ENCODE results near the gene TRAK2. TPM values are rescaled to one million over a fixed set of nuclear protein-coding genes. Genes with fewer than 3 reads are reported as not detected.
"Not testable (repeated sequence)": the region's sequence is repeated elsewhere in the genome, so short reads cannot be mapped to it uniquely, and the experiment has no call there.

The TRAK2 gene, protein sequence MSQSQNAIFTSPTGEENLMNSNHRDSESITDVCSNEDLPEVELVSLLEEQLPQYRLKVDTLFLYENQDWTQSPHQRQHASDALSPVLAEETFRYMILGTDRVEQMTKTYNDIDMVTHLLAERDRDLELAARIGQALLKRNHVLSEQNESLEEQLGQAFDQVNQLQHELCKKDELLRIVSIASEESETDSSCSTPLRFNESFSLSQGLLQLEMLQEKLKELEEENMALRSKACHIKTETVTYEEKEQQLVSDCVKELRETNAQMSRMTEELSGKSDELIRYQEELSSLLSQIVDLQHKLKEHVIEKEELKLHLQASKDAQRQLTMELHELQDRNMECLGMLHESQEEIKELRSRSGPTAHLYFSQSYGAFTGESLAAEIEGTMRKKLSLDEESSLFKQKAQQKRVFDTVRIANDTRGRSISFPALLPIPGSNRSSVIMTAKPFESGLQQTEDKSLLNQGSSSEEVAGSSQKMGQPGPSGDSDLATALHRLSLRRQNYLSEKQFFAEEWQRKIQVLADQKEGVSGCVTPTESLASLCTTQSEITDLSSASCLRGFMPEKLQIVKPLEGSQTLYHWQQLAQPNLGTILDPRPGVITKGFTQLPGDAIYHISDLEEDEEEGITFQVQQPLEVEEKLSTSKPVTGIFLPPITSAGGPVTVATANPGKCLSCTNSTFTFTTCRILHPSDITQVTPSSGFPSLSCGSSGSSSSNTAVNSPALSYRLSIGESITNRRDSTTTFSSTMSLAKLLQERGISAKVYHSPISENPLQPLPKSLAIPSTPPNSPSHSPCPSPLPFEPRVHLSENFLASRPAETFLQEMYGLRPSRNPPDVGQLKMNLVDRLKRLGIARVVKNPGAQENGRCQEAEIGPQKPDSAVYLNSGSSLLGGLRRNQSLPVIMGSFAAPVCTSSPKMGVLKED
- 33.0 TPM for polyA plus RNA-seq

DNA sequence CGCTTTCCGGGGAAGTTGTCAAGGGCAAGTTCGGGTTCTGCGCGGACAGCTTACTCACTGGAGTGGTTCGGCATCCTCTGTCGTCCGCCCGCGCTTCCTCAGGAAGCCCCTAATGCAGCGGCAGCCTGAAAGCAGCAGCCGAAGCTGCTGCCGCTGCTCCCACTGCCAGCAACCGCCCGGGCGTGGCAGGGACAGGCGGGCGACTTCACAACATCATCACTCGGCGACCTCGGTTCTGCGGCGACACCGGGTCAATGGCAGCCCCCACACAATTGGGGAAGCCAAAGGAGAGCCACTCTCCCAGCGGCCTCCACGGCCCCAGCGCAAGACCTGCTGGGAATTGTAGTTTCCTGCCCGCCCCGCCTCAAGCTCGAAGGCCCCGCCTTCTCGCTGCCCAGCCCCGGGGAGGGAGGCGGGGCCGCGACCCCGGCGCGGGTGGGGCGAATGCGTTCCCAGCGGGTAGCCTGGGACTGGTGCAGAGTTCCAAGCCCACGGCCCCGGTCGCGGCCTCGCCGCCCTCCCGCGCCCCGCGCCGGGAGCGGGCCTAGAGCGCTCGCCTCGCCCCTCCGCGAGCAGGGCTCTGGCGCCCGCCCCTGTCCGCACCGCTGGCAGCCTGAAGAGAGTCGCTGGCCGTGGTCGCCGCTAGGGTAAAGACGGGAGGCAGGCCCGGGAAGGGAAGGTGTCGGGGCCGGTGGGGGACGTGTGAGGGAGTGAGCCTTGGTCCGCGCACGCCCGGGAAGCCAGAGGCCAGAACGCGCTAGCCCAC, at the start of gene TRAK2, which contains the start of gene STRADB:
TRAK2 (minus strand) TSS at position 167 of the 766 bp plus-strand sequence. CDS start 30,951 bp downstream, outside the sequence.
STRADB (plus strand) TSS at position 449 of the 766 bp plus-strand sequence. CDS start 3,101 bp downstream, outside the sequence.
- Mint-ChIP-seq H3K4me3 (peak within 1 kb of the TSS; percentile 98 to 100 (median 99)), H3K27ac (peak within 1 kb of the TSS; percentile 96 to 99 (median 98)), H3K4me1 (peaks cover 23 to 43% (median 34%) of the 10 kb centered on the region in 3 donors), H3K27me3 (no peaks in the 10 kb centered on the region), H3K9me3 (no peaks in the 10 kb centered on the region), H3K36me3 (peaks cover 1% of the 10 kb centered on the region)

DNA sequence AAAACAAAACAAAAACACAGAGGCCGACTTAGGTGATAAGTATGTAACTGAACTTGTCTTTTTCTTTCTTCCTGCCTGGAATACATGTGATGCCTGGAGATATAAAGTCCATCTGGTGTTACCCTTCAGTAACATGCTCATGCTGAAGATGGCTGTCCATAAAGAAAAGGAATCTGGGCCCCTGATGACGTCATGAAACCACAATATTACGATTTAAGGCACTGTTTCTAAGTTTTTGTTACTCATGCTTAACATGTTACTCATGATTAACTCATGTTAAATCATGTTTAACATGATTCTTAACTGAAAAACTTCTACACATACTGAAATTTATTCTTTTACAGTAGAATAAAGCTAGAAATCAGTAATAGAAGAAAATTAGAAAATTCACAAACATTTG, 49.3 kb upstream of the TRAK2 start:
- Mint-ChIP-seq H3K9me3 (peaks cover 3 to 16% (median 15%) of the 10 kb centered on the region in 3 donors), H3K4me3 (no peak overlapping the region), H3K4me1 (no peaks in the 10 kb centered on the region), H3K36me3 (peaks cover 2% of the 10 kb centered on the region), H3K27me3 (no peaks in the 10 kb centered on the region), H3K27ac (no peak overlapping the region)

DNA sequence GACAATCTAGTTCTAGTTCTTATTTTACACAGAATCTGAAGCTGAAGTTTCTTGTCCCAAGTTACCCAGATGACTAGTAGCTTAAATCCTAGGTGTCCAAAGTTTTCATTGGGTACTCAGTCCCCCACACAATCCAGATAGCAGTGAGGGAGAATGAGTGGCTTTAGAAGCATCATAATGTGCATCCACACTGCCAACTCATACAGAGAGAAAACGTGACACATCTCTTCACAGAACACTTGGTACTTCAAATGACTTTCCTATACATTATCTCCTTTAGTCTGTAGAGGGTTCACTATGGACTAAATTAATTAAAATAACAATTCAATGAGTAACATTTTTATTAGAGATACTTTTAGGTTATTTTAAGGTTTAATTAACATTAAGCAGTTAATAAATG, 45.5 kb upstream of the TRAK2 start:
- H3K4me3 Mint-ChIP-seq, result no peak overlapping the region
- H3K27me3 Mint-ChIP-seq, result peaks cover 3% of the 10 kb centered on the region
- H3K9me3 Mint-ChIP-seq, result peaks cover 0 to 1% (median under 1%) of the 10 kb centered on the region in 3 donors
- no peaks in the 10 kb centered on the region for H3K4me1 Mint-ChIP-seq
- H3K27ac Mint-ChIP-seq, result no peak overlapping the region
- H3K36me3 Mint-ChIP-seq, result peaks cover 3% of the 10 kb centered on the region

DNA sequence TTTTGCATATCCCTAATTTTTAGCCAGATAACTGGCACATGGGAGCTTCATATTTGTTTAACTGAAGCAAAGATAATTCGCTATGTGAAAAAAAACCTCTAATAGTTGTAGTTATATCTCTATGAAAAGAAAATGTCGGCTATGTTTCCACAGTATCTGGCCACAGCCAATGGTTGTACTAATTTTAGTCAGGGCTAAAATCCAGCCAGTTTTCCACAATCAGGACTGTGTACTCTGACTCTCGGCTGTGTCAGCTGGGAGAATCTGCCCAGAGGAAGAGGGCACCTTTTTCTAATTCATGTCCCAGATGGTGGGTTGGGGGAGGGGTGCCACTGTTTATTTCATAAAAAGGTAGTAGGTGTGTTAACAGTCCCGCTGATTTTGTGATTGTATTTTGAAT, 39.0 kb upstream of the TRAK2 start:
- Mint-ChIP-seq H3K4me1 (no peaks in the 10 kb centered on the region), H3K27ac (no peak overlapping the region), H3K36me3 (peaks cover 3% of the 10 kb centered on the region), H3K27me3 (peaks cover 3% of the 10 kb centered on the region), H3K9me3 (no peaks in the 10 kb centered on the region), H3K4me3 (no peak overlapping the region)

- Mint-ChIP-seq H3K27me3 (no peaks in the 10 kb centered on the region), H3K27ac (no peak overlapping the region), H3K9me3 (peaks cover 0 to 2% (median 0%) of the 10 kb centered on the region in 3 donors), H3K36me3 (peaks cover 6% of the 10 kb centered on the region), H3K4me3 (no peak overlapping the region), H3K4me1 (no peaks in the 10 kb centered on the region)
Measured at GRCh38 chr2:201484805-201485204, 33.5 kb upstream of the TRAK2 start.

GRCh38 chr2:201483758-201484157, 32.5 kb upstream of the TRAK2 start:
- H3K36me3 Mint-ChIP-seq, H3K4me3 Mint-ChIP-seq, H3K4me1 Mint-ChIP-seq, H3K27me3 Mint-ChIP-seq, H3K27ac Mint-ChIP-seq, H3K9me3 Mint-ChIP-seq: not testable (repeated sequence)

DNA sequence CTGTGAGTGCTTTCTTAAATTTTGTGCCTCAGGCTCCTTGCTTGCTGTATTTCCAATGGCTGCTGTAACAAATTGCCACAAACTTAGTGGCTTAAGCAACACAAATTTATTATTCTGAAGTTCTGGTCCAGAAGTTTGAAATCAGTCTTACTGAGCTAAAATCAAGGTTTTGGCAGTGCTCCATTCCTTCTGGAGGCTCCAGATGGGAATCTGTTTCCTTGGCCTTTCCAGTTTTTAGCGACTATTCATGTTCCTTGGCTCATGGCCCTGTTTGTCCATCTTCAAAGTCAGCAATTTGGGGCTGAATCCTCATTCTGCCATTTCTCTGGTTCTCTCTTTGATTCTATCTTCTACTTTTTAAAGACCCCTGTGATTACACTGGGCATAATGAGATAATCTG, 32.1 kb upstream of the TRAK2 start:
- Mint-ChIP-seq H3K9me3 (peaks cover 0 to 2% (median 0%) of the 10 kb centered on the region in 3 donors), H3K4me1 (no peaks in the 10 kb centered on the region), H3K27me3 (no peaks in the 10 kb centered on the region), H3K36me3 (peaks cover 6% of the 10 kb centered on the region), H3K27ac (no peak overlapping the region), H3K4me3 (no peak overlapping the region)

DNA sequence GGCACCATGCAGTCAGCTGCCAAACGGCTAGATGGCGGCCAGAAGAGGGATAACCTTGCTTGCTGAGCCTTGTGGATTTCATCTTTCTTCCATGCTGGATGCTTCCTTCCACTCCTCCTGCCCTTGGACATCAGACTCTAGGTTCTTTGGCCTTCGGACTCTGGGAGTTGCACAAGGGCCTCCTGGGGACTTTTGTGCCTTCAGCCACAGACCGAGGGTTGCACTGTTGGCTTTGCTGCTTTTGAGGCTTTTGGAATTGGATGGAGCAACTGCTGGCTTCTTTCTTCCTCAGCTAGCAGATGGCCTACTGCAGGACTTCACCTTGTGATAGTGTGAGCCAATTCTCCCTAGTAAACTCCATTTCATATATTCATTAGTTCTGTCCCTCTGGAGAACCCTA, 31.3 kb upstream of the TRAK2 start:
- H3K9me3 Mint-ChIP-seq, result peaks cover 0 to 2% (median 0%) of the 10 kb centered on the region in 3 donors
- peaks cover 6% of the 10 kb centered on the region for H3K36me3 Mint-ChIP-seq
- H3K27ac Mint-ChIP-seq, result no peak overlapping the region
- H3K4me1 Mint-ChIP-seq, result no peaks in the 10 kb centered on the region
- no peaks in the 10 kb centered on the region for H3K27me3 Mint-ChIP-seq
- no peak overlapping the region for H3K4me3 Mint-ChIP-seq

DNA sequence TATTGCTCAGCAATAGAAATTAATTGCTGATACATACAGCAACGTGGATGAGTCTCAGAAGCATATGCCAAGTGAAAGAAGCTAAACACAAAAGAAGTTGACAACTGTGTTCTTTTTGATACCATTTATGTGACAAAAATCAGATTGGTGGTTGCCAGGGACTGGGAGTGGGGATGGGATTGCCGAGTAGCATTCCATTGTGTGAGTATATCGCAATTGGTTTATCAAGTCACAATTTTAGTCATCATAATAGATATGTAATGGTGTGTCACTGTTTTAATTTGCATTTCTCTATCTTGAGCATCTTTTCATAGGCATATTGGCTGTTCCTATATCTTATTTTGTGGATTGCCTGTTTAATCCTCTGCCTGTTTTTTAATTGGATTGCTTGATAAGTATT, 21.2 kb upstream of the TRAK2 start:
- peaks cover 15% of the 10 kb centered on the region for H3K36me3 Mint-ChIP-seq
- no peaks in the 10 kb centered on the region for H3K9me3 Mint-ChIP-seq
- no peaks in the 10 kb centered on the region for H3K27me3 Mint-ChIP-seq
- H3K27ac Mint-ChIP-seq, result no peak overlapping the region
- H3K4me3 Mint-ChIP-seq, result no peak overlapping the region
- no peaks in the 10 kb centered on the region for H3K4me1 Mint-ChIP-seq

DNA sequence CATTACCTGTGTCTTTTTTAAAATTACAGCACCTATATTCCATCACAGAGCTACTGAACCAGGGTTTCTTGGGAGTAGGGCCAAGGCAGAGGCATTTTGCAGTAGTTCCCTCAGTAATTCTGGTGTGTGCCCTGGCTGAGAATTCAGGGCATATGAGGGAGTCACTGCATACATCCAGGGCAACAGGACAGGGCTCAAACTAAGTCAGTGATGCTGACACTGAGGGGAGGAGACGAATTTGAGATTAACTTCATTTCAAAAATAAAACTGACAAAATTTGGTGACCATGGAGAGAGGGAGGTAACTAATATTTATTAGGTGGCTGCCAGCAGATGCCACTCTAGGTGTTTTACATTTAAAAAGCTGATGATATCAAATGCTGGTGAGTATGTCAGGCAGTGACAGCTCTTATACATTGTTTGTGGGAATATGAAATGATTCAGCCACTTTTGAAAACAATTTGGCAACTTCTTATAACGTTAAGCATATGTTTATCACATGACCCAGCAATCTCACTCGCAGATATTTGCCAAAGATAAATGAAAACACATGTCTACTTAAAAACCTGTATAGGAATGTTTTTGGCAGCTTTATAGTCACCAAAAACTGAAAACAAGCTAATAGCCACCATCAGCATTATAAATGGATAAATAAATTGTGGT, 20.6 kb upstream of the TRAK2 start:
- no peaks in the 10 kb centered on the region for H3K27me3 Mint-ChIP-seq
- H3K27ac Mint-ChIP-seq, result no peak overlapping the region

GRCh38 chr2:201470821-201471731, 19.8 kb upstream of the TRAK2 start:
- H3K4me3 Mint-ChIP-seq, result no peak overlapping the region
- no peaks in the 10 kb centered on the region for H3K4me1 Mint-ChIP-seq
- H3K36me3 Mint-ChIP-seq, result peaks cover 15% of the 10 kb centered on the region
- H3K27ac Mint-ChIP-seq, result no peak overlapping the region
- H3K27me3 Mint-ChIP-seq, result no peaks in the 10 kb centered on the region
- H3K9me3 Mint-ChIP-seq, result no peaks in the 10 kb centered on the region

More for the DNA sequence above, 20.6 kb upstream of the TRAK2 start:
- no peaks in the 10 kb centered on the region for H3K4me1 Mint-ChIP-seq
- H3K36me3 Mint-ChIP-seq, result peaks cover 15% of the 10 kb centered on the region
- H3K4me3 Mint-ChIP-seq, result no peak overlapping the region
- no peaks in the 10 kb centered on the region for H3K9me3 Mint-ChIP-seq

- Mint-ChIP-seq H3K27me3 (no peaks in the 10 kb centered on the region), H3K9me3 (no peaks in the 10 kb centered on the region), H3K4me3 (no peak overlapping the region), H3K4me1 (peaks cover 0 to 2% (median 0%) of the 10 kb centered on the region in 3 donors), H3K27ac (no peak overlapping the region), H3K36me3 (peaks cover 17% of the 10 kb centered on the region)
Measured at GRCh38 chr2:201467666-201468065, 16.4 kb upstream of the TRAK2 start.

DNA sequence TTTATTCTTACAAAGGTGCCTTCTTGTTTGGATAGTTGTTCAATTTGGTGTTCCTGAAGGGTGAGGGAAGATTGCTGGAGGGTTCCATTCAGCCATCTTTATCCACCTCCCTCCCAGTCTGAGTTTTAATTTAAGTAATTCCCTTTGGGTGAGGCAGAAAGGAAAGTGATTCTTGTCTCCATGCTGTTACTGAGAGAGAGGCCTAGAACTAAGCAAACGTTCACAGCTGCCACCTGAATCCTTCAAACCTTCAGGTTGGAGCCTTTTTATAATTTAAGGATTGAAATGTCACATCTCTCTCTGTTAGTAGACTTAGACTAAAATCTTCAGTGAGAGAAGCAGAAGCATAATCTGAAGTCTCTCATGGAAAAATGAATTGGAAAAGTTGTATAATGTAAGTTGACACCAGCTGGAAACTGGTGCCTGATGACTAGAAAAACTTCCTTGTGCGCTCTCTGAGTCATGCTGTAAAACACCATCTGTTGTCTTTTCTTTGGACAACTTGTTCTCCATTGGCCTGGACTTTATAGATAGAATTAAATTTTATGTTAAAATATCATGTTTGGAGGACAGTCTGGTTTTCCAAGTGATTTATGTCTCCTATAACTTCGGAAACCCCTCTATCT, 14.9 kb upstream of the TRAK2 start:
- no peaks in the 10 kb centered on the region for H3K9me3 Mint-ChIP-seq
- H3K27me3 Mint-ChIP-seq, result no peaks in the 10 kb centered on the region
- peaks cover 0 to 3% (median 2%) of the 10 kb centered on the region in 3 donors for H3K4me1 Mint-ChIP-seq
- H3K27ac Mint-ChIP-seq, result no peak overlapping the region
- H3K4me3 Mint-ChIP-seq, result no peak overlapping the region
- H3K36me3 Mint-ChIP-seq, result peaks cover 27% of the 10 kb centered on the region
